IMR-90 (cell line): ENCODE data around the gene KRT38. TPM values are rescaled to one million over a fixed set of nuclear protein-coding genes. Genes with fewer than 3 reads are reported as not detected.

ENCODE experiments used
- ATAC-seq: fragments of 200-7000 bp; cut with Tn5 transposase; 2 replicates; pipeline ENCODE4 v1.9.1; 2020; ENCODE audit warnings: low read depth, mild to moderate bottlenecking, moderate library complexity
- BruUV-seq: library from RNA; stranded (reverse); fragments of 400-500 nt; replicated peaks from 2 replicates; lab custom pipeline; 2021; lab: Mats Ljungman, UMichigan
- CTCF ChIA-PET: fragments of 300-600 bp; formaldehyde crosslinking; extraction: SDS; loops from one replicate; lab custom pipeline; 2021; ENCODE audit warnings: antibody characterized with exemption; lab: Yijun Ruan, JAX
- POLR2A ChIA-PET: fragments of 300-600 bp; sonication (Branson Sonifier 250); formaldehyde crosslinking; loops from one replicate; lab custom pipeline; 2022; ENCODE audit warnings: antibody characterized with exemption; ENCODE audit not compliant: unreplicated experiment; lab: Charles Lee
- DNase-seq: peaks from one replicate; pipeline ENCODE4 v3.0.0; 2013
- H2AFZ ChIP-seq: replicated peaks from 2 replicates; pipeline ENCODE3; 2013; ENCODE audit warnings: low read length, mild to moderate bottlenecking; ENCODE audit not compliant: poor library complexity
- H2AK5ac ChIP-seq: 2 replicates; pipeline ENCODE4 v1.6.1; 2013; ENCODE audit warnings: low read depth, low read length, inconsistent platforms
- H2AK9ac ChIP-seq: replicated peaks from 2 replicates; pipeline ENCODE3; 2013; ENCODE audit warnings: mild to moderate bottlenecking, low read depth, low read length, moderate library complexity; ENCODE audit not compliant: poor library complexity
- H2BK120ac ChIP-seq: 2 replicates; pipeline ENCODE4 v1.6.1; 2013; ENCODE audit warnings: low read depth, low read length, inconsistent platforms
- H2BK15ac ChIP-seq: 3 replicates; pipeline ENCODE4 v1.6.1; 2013; ENCODE audit warnings: low read depth, low read length, inconsistent platforms
- H2BK20ac ChIP-seq: 2 replicates; pipeline ENCODE4 v1.6.1; 2013; ENCODE audit warnings: low read depth, mild to moderate bottlenecking, inconsistent platforms, low read length, moderate library complexity
- H2BK5ac ChIP-seq: 2 replicates; pipeline ENCODE4 v1.6.1; 2013; ENCODE audit warnings: mild to moderate bottlenecking, low read depth, low read length, inconsistent platforms; ENCODE audit not compliant: poor library complexity, severe bottlenecking
- H3K14ac ChIP-seq: replicated peaks from 2 replicates; pipeline ENCODE4 v1.6.1; 2013; ENCODE audit warnings: low read depth, low read length, inconsistent platforms
- H3K18ac ChIP-seq: 2 replicates; pipeline ENCODE4 v1.6.1; 2013; ENCODE audit warnings: low read depth, low read length, control low read depth
- H3K23ac ChIP-seq: 2 replicates; pipeline ENCODE4 v1.6.1; 2013; ENCODE audit warnings: low read depth, low read length, inconsistent platforms
- H3K27ac ChIP-seq: 2 replicates; pipeline ENCODE4 v1.5.1; 2013; ENCODE audit warnings: mild to moderate bottlenecking, control low read depth, low read length; ENCODE audit not compliant: insufficient read depth
- H3K27me3 ChIP-seq: 2 replicates; pipeline ENCODE4 v1.6.1; 2013; ENCODE audit warnings: low read length; ENCODE audit not compliant: control insufficient read depth, insufficient read depth
- H3K36me3 ChIP-seq: 2 replicates; pipeline ENCODE4 v1.6.1; 2013; ENCODE audit warnings: low read length, mixed read lengths; ENCODE audit not compliant: control insufficient read depth, insufficient read depth
- H3K4ac ChIP-seq: 2 replicates; pipeline ENCODE4 v1.6.1; 2013; ENCODE audit warnings: low read depth, low read length, inconsistent platforms
- H3K4me1 ChIP-seq: 2 replicates; pipeline ENCODE4 v1.6.1; 2013; ENCODE audit warnings: low read length, mixed read lengths; ENCODE audit not compliant: control insufficient read depth, insufficient read depth
- H3K4me2 ChIP-seq: 2 replicates; pipeline ENCODE4 v1.6.1; 2013; ENCODE audit warnings: low read depth, mild to moderate bottlenecking, control low read depth, low read length, moderate library complexity
- H3K4me3 ChIP-seq: 2 replicates; pipeline ENCODE4 v1.5.1; 2013; ENCODE audit warnings: low read depth, mild to moderate bottlenecking, control low read depth, low read length, moderate library complexity; ENCODE audit not compliant: insufficient read depth
- H3K56ac ChIP-seq: 2 replicates; pipeline ENCODE4 v1.6.1; 2013; ENCODE audit warnings: low read length, inconsistent platforms; ENCODE audit not compliant: insufficient read depth; ENCODE audit errors: extremely low read depth
- H3K79me1 ChIP-seq, 2 experiments: 2 replicates each; pipeline ENCODE4 v1.6.1; 2013; ENCODE audit warnings: low read length in 2 of 2, inconsistent platforms in 1 of 2, low read depth in 1 of 2
- H3K9ac ChIP-seq: 2 replicates; pipeline ENCODE4 v1.6.1; 2013; ENCODE audit warnings: low read depth, low read length, control low read depth
- H3K9me1 ChIP-seq: 2 replicates; pipeline ENCODE4 v1.6.1; 2013; ENCODE audit warnings: low read length, inconsistent platforms; ENCODE audit not compliant: insufficient read depth
- H3K9me3 ChIP-seq: 2 replicates; pipeline ENCODE4 v1.6.1; 2013; ENCODE audit warnings: low read length; ENCODE audit not compliant: control insufficient read depth, insufficient read depth
- H4K20me1 ChIP-seq: 2 replicates; pipeline ENCODE4 v1.6.1; 2013; ENCODE audit warnings: low read length, inconsistent platforms; ENCODE audit not compliant: insufficient read depth
- H4K5ac ChIP-seq: 2 replicates; pipeline ENCODE4 v1.6.1; 2013; ENCODE audit warnings: mild to moderate bottlenecking, low read depth, low read length, control low read depth
- H4K8ac ChIP-seq, 2 experiments: 2 replicates each; pipeline ENCODE4 v1.6.1; 2013; ENCODE audit warnings: low read depth in 2 of 2, low read length in 2 of 2, control low read depth in 1 of 2, inconsistent platforms in 1 of 2
- H4K91ac ChIP-seq: 2 replicates; pipeline ENCODE4 v1.6.1; 2013; ENCODE audit warnings: low read depth, low read length, inconsistent platforms; ENCODE audit not compliant: insufficient read depth
- BHLHE40 ChIP-seq: fragments of 150-350 bp; IDR thresholded peaks from 2 replicates; pipeline ENCODE4 v1.6.1; 2016; ENCODE audit warnings: mild to moderate bottlenecking, low read depth, low read length
- CEBPB ChIP-seq: IDR thresholded peaks from 2 replicates; pipeline ENCODE4 v1.6.1; 2012; ENCODE audit warnings: low read depth, low read length, improper control_type of control experiment
- CHD1 ChIP-seq: IDR thresholded peaks from 2 replicates; pipeline ENCODE4 v1.6.1; 2012; ENCODE audit warnings: low read depth, low read length, improper control_type of control experiment
- MAZ ChIP-seq: IDR thresholded peaks from 2 replicates; pipeline ENCODE4 v1.6.1; 2012; ENCODE audit warnings: low read depth, mild to moderate bottlenecking, low read length, improper control_type of control experiment, moderate library complexity, borderline replicate concordance
- MXI1 ChIP-seq: IDR thresholded peaks from 2 replicates; pipeline ENCODE4 v1.6.1; 2012; ENCODE audit warnings: low read depth, mild to moderate bottlenecking, low read length, moderate library complexity, borderline replicate concordance
- NFE2L2 ChIP-seq: fragments of 150-350 bp; IDR thresholded peaks from 2 replicates; pipeline ENCODE4 v1.6.1; 2016; ENCODE audit warnings: low read depth, mild to moderate bottlenecking, low read length
- POLR2A ChIP-seq: IDR thresholded peaks from 2 replicates; pipeline ENCODE4 v1.6.1; 2012; ENCODE audit warnings: mild to moderate bottlenecking, low read depth, low read length
- RAD21 ChIP-seq: IDR thresholded peaks from 2 replicates; pipeline ENCODE4 v1.6.1; 2012; ENCODE audit warnings: low read length, improper control_type of control experiment
- RCOR1 ChIP-seq: IDR thresholded peaks from 2 replicates; pipeline ENCODE4 v1.6.1; 2012; ENCODE audit warnings: mild to moderate bottlenecking, low read length, improper control_type of control experiment; ENCODE audit not compliant: insufficient replicate concordance
- RFX5 ChIP-seq: IDR thresholded peaks from 2 replicates; pipeline ENCODE4 v1.8.0; 2012; ENCODE audit warnings: low read depth, mild to moderate bottlenecking, low read length, moderate library complexity
- SMC3 ChIP-seq: fragments of 150-350 bp; IDR thresholded peaks from 2 replicates; pipeline ENCODE4 v1.6.1; 2016; ENCODE audit warnings: low read depth, mild to moderate bottlenecking, antibody characterized with exemption, low read length, moderate library complexity
- WGBS, 2 experiments: methylation state at CpG; one replicate each; pipeline versions ENCODE4 v1.1.5 to v1.1.7; 2013; ENCODE audit warnings: missing lambda C conversion rate in 2 of 2; ENCODE audit not compliant: insufficient read length in 1 of 2; ENCODE audit errors: extremely low coverage in 2 of 2; 5-methylcytosine and 5-hydroxymethylcytosine counted together
- dilution Hi-C: fragments of 300-500 bp; cut with HindIII; formaldehyde crosslinking; loops from one replicate; pipeline ENCODE4 v1.14.3; 2018; ENCODE audit warnings: low sequenced_read_pairs; ENCODE audit not compliant: unreplicated experiment
- in situ Hi-C: fragments of 300-500 bp; cut with MboI; formaldehyde crosslinking; loops from 3 replicates; pipeline ENCODE4 v1.14.3; 2019; ENCODE audit warnings: low sequenced_read_pairs, inconsistent platforms, mixed read lengths
- intact Hi-C: fragments of 100-400 bp; cut with micrococcal nuclease; formaldehyde crosslinking; loops from 2 replicates; pipeline ENCODE4 v1.10.0; 2022
- polyA plus RNA-seq, 3 experiments: library from polyadenylated mRNA; depleted of rRNA; stranded (reverse); fragments of >200 nt; gene quantifications; 2 replicates each; pipeline ENCODE4 v1.2.3, GENCODE V29; 2012; ENCODE audit warnings: low replicate concordance in 1 of 3
- total RNA-seq: library from RNA; depleted of rRNA; stranded (reverse); fragments of >200 nt; gene quantifications from 2 replicates; pipeline ENCODE4 v1.2.3, GENCODE V29; 2012
- TF ChIP-seq, protein P1 (sequence below): fragments of 150-350 bp; IDR thresholded peaks from 2 replicates; pipeline ENCODE4 v1.6.1; 2017; ENCODE audit warnings: mild to moderate bottlenecking, antibody characterized with exemption, low read length, low read depth
- TF ChIP-seq, protein P2 (sequence below): conservative IDR thresholded peaks from 2 replicates; pipeline ENCODE4 v1.5.1; 2012; ENCODE audit warnings: mild to moderate bottlenecking, low read depth, low read length, improper control_type of control experiment
- TF ChIP-seq, protein P3 (sequence below): fragments of 150-350 bp; IDR thresholded peaks from 2 replicates; pipeline ENCODE4 v1.6.1; 2016; ENCODE audit warnings: low read depth, mild to moderate bottlenecking, low read length, moderate library complexity, borderline replicate concordance

Gene KRT38
- total and polyA plus RNA-seq, 2 of the 4 experiments (the other 2 are of a cell fraction) = 0.09 TPM; not detected in 1

DNA sequence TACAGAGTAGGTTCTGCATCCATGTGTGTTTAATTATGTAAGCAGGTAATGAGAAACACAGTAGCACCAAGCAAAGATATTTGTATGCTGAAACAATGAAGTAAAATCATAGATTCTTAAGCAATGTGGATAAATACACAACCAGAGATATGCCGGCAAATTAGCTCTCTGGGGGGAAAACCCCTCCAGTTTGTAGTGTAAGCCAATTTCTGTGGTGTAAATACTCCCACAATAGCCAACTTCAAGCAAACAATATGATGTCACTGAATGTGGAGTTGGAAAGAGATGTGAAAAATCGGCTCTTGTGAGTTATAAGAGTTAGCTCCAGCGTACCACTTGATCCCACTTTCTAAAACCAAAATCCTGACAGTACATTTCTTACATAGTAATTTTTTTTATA lies 3.9 kb upstream of the KRT38 start:
- CTCF ChIA-PET = no interaction called here
- intact Hi-C loops = no loop called here

More for the DNA sequence above, 3.9 kb upstream of the KRT38 start:
- H3K9ac ChIP-seq = no peak overlapping the region
- no peak overlapping the region for H3K4me2 ChIP-seq
- no peak overlapping the region for H4K5ac ChIP-seq
- no TSS peak for BruUV-seq
- no peak overlapping the region for H3K23ac ChIP-seq
- POLR2A ChIA-PET = no interaction called here
- dilution Hi-C loops (no loop called here), in situ Hi-C loops (no loop called here)
- H3K36me3 ChIP-seq = no peaks in the 10 kb centered on the region
- H3K4me3 ChIP-seq = no peak overlapping the region
- no peak overlapping the region for H3K56ac ChIP-seq
- H2BK120ac ChIP-seq = no peak overlapping the region
- no CpG with 5 or more reads among the region's 3 CpGs for WGBS, 2 experiments
- no peak overlapping the region; the same call in 1 of the 2 replicates for H2AK5ac ChIP-seq
- no peak overlapping the region for H3K14ac ChIP-seq
- no peak overlapping the region for H4K8ac ChIP-seq
- DNase-seq = no peak
- H4K20me1 ChIP-seq = no peaks in the 10 kb centered on the region
- peak overlapping the region; percentile 64; the same call in 1 of the 3 replicates for H2BK15ac ChIP-seq
- H2AK9ac ChIP-seq = no peak overlapping the region
- no peak overlapping the region for H2AFZ ChIP-seq
- peaks cover 8% of the 10 kb centered on the region for H3K4me1 ChIP-seq
- H3K9me1 ChIP-seq = peaks cover 5% of the 10 kb centered on the region
- H3K79me1 ChIP-seq = no peaks in the 10 kb centered on the region
- no peak overlapping the region for H3K18ac ChIP-seq
- no peak for ATAC-seq
- TF ChIP-seq NFE2L2 (no peak), CEBPB (no peak), RAD21 (no peak), POLR2A (no peak), RFX5 (no peak), MAZ (no peak), SMC3 (no peak), MXI1 (no peak), RCOR1 (no peak), CHD1 (no peak), BHLHE40 (no peak)
- TF ChIP-seq, protein P1, sequence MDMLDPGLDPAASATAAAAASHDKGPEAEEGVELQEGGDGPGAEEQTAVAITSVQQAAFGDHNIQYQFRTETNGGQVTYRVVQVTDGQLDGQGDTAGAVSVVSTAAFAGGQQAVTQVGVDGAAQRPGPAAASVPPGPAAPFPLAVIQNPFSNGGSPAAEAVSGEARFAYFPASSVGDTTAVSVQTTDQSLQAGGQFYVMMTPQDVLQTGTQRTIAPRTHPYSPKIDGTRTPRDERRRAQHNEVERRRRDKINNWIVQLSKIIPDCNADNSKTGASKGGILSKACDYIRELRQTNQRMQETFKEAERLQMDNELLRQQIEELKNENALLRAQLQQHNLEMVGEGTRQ = no peak
- TF ChIP-seq, protein P2, sequence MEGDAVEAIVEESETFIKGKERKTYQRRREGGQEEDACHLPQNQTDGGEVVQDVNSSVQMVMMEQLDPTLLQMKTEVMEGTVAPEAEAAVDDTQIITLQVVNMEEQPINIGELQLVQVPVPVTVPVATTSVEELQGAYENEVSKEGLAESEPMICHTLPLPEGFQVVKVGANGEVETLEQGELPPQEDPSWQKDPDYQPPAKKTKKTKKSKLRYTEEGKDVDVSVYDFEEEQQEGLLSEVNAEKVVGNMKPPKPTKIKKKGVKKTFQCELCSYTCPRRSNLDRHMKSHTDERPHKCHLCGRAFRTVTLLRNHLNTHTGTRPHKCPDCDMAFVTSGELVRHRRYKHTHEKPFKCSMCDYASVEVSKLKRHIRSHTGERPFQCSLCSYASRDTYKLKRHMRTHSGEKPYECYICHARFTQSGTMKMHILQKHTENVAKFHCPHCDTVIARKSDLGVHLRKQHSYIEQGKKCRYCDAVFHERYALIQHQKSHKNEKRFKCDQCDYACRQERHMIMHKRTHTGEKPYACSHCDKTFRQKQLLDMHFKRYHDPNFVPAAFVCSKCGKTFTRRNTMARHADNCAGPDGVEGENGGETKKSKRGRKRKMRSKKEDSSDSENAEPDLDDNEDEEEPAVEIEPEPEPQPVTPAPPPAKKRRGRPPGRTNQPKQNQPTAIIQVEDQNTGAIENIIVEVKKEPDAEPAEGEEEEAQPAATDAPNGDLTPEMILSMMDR = no peak
- TF ChIP-seq, protein P3, sequence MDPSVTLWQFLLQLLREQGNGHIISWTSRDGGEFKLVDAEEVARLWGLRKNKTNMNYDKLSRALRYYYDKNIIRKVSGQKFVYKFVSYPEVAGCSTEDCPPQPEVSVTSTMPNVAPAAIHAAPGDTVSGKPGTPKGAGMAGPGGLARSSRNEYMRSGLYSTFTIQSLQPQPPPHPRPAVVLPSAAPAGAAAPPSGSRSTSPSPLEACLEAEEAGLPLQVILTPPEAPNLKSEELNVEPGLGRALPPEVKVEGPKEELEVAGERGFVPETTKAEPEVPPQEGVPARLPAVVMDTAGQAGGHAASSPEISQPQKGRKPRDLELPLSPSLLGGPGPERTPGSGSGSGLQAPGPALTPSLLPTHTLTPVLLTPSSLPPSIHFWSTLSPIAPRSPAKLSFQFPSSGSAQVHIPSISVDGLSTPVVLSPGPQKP = no peak
- H3K4ac ChIP-seq = no peak overlapping the region
- H2BK20ac ChIP-seq = no peak overlapping the region
- no peaks in the 10 kb centered on the region for H3K9me3 ChIP-seq
- no peak overlapping the region for H4K91ac ChIP-seq
- H3K27me3 ChIP-seq = no peaks in the 10 kb centered on the region; the same call in 1 of the 2 replicates
- no peak overlapping the region for H3K27ac ChIP-seq
- H2BK5ac ChIP-seq = no peak overlapping the region
